Measurements from ENCODE around the gene MTMR10. TPM values are rescaled to one million over a fixed set of nuclear protein-coding genes. Genes with fewer than 3 reads are reported as not detected.

MTMR10 gene
- total RNA-seq, 1 donor from 2014 or later: 34.8 TPM

DNA sequence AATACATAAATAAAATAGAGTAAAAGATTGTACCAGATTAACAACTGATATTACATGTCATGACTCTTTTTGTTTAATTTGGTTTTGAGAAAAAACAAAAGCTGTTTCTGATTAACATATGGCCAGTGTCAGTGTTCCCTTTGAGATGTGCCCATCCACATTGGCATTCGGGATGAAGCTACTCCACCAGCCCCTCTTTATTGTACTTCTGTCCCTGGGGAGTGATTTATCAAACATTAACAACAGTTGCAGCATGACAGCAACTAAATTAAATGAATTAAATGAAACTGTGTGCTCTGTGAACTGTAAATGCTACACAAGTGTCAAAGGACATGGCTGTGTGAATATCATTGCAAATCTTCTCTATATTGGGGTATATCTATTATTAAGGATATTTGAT lies 25.9 kb upstream of the MTMR10 start:
- no peak for DNase-seq
- intact Hi-C loops (cut with micrococcal nuclease): no loop called here

DNA sequence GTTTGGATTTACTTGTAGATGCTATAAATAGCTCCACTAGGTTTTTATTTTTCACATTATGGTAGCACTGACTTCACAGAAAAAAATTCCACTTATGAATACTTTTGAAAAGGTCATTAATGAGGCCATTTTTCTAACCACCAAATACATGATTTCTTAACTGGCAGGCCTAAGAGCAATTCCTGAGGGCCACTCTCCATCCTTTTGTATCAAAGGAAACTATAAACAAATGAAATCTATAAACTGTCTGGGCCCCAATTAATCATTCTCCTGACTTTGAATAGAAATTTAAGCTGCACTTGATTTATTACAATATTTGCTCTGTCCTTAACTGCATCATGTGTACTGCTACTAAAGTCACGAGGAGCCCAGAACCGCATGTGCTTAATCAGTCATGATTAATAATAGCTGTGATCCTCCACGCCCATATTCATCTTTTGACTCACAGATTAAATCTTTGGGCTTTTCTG lies 25.1 kb upstream of the MTMR10 start:
- no peak for ATAC-seq
- DNase-seq: no peak
- intact Hi-C loops (cut with micrococcal nuclease): no loop called here

More for the DNA sequence above, 25.9 kb upstream of the MTMR10 start:
- ATAC-seq: no peak

DNA sequence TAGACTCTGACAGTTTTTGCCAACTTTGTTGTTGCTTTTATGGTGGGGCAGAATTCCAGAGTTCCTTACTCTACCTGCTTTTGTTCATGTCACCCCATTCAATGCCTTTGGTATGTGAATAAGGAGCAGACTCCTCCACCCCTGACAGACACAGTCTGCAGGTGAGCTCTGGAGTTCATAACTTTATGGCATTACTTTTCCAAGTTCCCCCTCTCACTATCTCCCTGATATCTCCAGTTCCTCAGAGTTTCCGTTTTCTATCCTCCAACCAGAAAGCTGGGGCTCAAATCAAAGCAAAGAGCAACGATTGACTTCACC lies 23.1 kb upstream of the MTMR10 start:
- ATAC-seq (no peak), DNase-seq (no peak)
- intact Hi-C loops (cut with micrococcal nuclease): no loop called here

DNA sequence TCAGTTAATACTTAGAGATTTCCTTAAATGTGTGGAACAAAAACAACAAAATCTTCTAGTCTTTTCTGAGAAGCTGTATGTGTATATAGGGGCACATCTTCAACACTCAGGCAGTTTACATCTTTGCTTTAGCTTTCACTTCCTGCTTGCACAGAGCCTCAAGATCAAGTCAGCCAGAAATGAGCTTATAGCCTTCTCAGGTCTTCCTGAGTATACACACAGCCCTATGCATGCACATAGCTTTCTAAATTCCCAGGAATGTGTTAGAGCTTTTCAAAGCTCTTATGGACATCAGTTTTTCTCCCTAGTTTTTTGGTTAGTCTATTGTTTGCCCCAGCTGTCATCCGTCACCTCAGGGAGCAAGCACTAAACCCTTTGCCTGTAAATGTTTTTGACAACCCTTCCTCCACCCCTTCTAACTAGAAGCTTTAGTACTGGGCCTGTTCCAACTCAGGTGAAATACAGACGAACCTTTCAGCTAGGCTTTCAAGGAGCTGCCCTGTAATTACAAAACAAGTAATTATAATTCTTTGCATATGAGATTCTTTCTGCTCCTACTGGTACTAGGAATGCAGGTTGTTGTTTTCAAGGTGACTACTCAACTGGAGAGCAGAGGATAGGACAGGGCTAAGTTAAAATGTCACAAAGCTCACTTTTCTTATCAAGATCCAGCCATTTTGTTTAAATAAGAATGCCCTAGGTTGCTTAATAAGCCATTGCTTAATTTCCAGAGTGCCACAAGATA lies 22.6 kb upstream of the MTMR10 start:
- intact Hi-C loops (cut with micrococcal nuclease): no loop called here
- ATAC-seq (no peak), DNase-seq (no peak)

DNA sequence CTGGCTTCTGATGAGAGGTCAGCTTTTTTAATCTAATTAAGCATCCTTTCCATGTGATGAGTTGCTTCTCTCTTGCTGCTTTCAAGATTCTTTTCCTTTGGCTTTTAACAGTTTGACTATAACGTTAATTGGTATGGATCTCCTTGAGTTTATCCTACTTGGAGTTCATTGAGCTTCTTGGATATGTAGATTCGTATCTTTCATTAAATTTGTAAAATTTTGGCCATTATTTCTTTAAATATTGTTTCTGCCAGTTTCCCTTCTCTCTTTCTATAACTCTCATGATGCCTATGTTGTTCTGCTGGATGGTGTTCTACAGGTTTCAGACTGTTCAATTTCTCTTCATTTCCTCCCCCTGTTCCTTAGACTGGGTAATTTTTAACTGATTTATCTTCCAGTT lies 21.0 kb upstream of the MTMR10 start:
- ATAC-seq (no peak), DNase-seq (no peak)

DNA sequence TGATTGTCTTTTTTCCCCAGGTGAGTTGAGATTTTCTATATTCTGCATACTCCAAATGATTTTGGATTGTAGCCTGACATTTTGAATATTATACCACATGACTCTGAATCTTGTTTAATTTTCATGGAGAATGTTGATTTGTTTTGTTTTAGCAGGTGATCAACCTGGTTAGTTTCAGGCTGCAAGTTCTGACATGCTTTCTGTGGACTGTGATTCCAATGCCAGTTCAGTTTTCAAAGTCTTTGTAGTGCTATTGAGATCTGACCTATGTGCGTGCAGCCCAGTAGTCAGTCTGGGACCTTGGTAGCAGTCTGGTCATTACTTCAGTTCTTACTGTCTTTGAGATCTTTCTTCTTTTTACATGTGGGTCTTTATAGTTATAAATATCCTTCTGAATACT lies 18.6 kb upstream of the MTMR10 start:
- ATAC-seq: no peak
- intact Hi-C loops (cut with micrococcal nuclease): no loop called here
- DNase-seq: no peak

More for the DNA sequence above, 21.0 kb upstream of the MTMR10 start:
- intact Hi-C loops (cut with micrococcal nuclease): no loop called here

DNA sequence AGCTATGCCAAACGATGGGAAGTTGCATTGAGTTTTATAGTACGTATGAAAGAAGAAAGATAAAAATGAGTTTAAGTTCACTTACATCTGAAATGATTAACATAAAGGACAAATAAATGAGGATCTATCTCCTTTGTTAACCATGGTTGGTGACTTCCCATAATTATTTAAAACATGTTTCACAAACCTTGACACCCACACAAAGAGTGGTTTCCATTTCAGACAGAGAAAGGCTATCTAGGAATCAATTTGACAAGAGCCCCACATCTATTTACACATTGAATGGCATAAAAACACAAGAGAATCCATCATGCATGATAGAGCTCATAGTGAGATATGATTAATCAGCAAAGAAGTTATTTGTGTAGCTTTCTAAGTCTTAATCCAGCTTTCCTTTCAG lies 14.2 kb upstream of the MTMR10 start:
- ATAC-seq (no peak), DNase-seq (no peak)
- intact Hi-C loops (cut with micrococcal nuclease): no loop called here

DNA sequence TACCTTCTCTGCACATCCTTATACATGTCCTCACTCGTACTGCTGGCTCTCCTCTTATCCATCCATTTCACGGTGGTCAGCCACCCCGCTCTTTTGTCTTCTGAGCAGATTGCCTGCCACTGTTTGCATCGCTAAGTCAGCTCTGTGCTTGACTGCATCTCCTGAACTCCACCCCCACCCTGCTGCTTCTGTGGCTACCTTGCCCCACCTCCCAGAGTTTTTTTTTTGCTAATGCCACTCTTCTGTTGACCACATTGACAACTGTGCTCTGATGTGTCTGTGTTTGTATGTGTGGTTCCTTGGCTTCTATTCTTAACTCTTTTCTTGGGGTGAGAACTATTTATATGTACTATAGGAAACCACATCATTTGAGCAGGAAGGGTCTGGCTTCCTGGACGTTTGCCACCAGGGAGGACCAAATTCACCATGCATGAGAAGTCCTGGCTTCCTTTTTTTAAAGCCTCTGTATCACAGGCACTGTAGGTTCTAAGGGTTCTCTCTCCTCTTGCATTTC lies 12.8 kb upstream of the MTMR10 start:
- intact Hi-C loops (cut with micrococcal nuclease): no loop called here
- peak; percentile 77 for ATAC-seq
- peak; percentile 43 for DNase-seq

DNA sequence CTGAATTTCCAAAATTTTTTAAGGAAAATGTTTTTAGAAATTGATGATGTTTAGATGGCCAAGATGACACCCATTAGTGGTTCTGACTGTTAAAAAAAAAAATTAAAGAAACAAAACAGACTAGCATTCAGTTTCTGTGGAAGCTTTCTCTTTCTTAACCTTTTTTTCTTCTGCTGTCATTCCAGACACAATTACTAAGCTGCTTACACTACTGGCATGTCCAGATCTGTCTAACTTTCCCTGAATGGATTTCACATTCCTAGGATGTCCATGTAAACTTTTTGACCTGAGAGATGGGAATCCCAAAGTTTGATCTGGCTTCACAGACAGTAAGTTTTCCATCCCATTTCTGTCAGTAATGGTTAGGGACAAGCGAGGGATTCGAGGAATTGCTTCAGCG lies 10.3 kb upstream of the MTMR10 start:
- intact Hi-C loops (cut with micrococcal nuclease): no loop called here

DNA sequence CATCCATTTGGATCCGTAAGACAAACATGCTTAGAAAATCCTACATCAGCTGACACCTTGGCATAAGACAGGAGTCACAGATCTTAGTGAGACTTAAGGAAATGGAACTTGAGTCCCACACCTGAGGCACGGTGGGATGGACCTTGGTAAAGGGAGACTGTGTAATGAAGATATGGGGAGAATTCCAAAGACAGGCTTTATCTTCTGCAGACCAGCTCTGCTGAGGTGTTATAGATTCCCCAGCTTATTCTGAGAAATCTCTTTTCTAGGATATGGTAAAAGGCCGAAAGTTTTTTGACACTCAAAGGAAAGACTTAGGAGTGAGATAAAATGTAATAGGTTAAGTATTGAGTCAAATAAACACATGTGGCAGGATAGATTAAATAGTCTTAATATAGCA lies 8.3 kb upstream of the MTMR10 start:
- intact Hi-C loops (cut with micrococcal nuclease): no loop called here

More for the DNA sequence above, 10.3 kb upstream of the MTMR10 start:
- ATAC-seq (no peak), DNase-seq (no peak)

DNA sequence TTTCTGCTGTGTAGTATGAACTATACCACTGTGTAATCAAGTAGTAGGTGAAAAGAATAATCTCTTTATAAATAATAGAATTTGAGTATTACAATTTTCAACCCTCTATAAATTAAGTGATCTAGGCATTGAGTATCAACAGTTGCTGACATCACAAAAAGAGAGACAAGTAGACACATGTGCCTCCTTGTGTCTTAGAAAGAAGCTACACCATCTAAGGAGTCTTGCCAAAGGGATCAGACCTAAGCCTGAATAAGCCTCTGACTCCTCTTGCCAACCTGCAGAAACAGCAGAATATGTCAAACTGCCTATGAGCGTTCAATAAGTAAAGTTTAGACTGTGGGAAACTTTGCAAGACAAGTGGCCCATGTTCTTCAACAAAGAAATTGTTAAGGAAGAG lies 5.8 kb upstream of the MTMR10 start:
- intact Hi-C loops (cut with micrococcal nuclease): no loop called here
- no peak for ATAC-seq
- DNase-seq: no peak

More for the DNA sequence above, 8.3 kb upstream of the MTMR10 start:
- ATAC-seq: no peak
- DNase-seq: no peak

DNA sequence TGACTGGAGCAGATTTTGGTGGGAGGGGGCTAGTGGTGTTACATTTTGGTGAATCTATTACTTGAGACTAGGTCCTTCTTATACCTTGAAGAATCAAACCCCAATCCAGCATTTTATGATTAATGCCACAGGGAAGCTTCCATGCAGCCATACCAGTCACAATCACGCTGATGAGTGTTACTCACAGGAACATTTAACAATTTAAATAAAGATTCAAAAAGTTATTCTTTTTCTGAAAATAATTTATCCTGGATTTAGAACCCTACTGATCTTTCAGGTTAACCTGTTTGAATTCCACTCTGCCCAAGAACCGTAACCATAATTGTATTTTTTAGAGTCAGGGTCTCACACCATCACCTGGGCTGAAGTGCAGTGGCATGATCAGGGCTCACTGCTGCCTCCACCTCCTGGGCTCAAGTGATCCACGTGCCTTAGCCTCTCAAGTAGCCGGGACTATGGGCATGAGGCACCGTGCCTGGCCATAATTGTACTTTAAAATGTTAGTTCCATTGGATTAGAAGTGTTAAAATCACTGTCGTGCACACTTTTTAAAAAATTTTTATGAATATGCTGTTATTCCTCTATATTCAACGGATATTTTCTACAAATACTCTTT lies 929 bp upstream of the MTMR10 start:
- ATAC-seq (no peak), DNase-seq (no peak)
- intact Hi-C loops (cut with micrococcal nuclease): no loop called here

DNA sequence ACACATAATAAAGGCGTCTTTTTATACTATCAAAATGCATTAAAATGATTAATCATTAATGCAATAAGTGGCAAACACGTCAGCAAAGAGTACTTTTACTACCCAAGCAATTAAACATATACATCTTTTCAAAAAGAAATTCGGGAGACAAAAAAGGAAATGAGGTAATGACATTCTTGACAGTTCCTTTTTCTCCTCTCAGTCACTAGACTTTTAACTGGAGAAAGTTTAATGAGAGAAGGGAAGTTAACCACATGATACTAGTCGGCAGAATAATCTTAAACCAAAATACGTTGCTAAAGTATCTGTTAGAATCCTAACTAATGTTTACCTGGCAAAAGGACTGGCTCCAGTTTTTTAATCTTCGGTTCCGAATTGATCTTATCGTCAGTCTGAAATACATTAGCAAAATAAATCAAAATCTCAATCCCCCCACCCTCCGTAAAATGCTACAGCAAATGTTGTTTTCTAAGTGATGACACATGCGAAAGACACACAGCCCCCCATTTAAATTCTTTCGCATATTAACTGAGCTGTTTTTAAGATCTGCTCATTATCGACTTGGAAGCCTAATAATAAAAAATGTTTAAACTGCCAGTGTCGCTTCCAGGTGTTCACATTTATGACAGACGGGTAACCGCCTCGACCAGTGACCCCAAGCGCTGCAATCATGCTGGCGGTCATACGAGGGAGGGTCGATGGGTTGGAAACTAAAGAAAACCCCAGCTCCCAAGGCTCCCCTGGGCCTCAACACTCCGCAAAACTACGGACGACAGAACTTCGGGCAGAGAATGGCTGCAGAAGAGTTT lies 778 bp downstream of the MTMR10 start:
- peak; percentile 9 for ATAC-seq
- intact Hi-C loops (cut with micrococcal nuclease): no loop called here
- no peak for DNase-seq

DNA sequence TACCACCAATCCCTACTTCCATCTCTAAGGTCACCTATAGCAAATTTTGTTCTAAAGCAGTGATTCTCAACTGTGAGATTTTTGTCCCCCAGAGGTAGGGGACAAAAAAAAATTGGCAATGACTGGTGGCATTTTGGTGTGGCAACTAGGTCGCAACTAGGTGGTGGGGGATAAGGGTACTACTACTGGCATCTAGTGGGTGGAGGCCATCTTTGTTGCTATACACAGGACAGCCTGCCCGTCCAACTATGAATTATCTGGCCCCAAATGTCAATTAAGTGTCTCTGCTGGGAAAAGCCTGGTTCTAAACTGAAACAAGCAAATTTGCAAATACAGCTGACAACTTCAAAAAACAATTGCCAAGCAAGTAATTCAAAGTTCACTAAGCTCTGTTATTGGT lies 1.4 kb downstream of the MTMR10 start:
- ATAC-seq (no peak), DNase-seq (no peak)
- intact Hi-C loops (cut with micrococcal nuclease): no loop called here

DNA sequence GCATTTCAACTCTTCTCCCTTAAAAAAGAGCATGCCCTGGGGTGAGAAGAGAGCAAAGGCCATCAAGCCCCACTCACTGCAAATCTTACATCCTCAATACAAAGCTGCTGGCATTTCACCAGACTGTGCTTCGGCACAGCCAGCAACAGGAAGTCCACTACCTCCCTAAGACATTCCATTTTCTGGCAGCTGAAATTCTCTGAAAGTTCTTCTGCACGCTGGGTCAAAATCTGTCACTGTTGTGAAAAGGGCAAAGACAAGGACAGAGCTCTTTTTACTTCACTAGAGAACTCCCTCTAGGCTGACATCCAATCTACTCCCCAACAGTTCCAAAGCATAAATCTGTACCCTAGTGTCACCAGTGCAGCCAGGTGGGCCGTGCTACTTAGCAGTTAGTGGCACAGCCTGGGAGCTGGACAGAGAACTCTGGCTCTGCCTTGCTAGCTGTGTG lies 6.3 kb downstream of the MTMR10 start:
- ATAC-seq: peak; percentile 79
- no peak for DNase-seq
- intact Hi-C loops (cut with micrococcal nuclease): no loop called here

DNA sequence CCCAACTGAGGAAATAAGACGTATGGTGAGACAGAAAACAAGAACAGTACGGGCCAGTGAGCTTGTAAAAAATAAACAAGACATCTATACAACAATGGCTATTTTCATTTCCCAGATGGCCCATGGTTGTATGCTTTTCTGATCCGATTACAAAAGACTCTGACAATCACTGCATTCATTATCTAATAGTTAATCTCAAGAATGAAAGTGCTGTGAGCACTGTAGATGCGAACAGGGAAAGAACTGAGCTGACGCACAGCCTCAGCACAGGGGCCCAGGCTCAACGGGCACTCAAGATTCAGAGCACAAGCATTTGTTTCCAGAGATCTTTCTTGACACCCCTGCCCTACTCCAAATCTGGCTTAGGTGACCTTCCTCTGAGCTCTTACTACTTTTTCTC lies 6.9 kb downstream of the MTMR10 start:
- intact Hi-C loops (cut with micrococcal nuclease): no loop called here
- DNase-seq: no peak
- ATAC-seq: peak; percentile 29

DNA sequence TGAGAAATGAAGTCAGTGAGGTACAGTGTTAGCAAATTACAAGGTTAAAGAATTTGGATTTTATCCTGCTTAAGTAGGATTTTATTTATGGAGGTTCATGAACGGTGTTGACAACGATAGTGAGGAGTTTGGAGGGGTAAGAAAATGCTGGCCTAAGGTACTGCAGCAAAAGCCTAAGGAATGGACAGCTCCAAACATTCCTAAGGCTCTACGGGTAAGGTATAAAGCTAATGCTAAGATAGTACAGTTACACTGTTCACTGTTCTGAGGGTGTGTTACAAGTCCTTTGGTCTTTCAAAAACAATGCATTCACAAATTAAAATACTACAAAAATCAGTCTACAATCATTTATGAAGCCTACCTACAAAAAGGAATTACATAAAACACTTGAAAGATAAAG lies 7.3 kb downstream of the MTMR10 start:
- ATAC-seq: peak; percentile 25
- intact Hi-C loops (cut with micrococcal nuclease): no loop called here
- no peak for DNase-seq

DNA sequence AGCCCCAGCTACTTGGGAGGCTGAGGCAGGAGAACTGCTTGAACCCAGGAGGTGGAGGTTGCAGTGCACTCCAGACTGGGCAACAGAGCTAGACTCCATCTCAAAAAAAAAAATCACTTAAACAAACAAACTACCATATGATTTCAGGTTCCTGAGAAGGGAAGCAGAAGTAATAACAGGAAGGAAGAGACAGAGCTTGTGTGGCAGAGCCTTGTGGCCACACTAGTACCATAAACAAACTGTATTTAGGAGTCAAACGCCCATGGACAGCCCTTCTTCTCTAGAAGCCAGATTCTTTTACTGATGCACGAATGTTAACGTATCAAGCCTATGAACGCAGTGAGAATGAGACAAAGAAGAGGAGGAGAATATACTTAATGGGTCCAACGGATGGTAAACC lies 12.0 kb downstream of the MTMR10 start:
- intact Hi-C loops (cut with micrococcal nuclease): no loop called here
- peak; percentile 34 for ATAC-seq

DNA sequence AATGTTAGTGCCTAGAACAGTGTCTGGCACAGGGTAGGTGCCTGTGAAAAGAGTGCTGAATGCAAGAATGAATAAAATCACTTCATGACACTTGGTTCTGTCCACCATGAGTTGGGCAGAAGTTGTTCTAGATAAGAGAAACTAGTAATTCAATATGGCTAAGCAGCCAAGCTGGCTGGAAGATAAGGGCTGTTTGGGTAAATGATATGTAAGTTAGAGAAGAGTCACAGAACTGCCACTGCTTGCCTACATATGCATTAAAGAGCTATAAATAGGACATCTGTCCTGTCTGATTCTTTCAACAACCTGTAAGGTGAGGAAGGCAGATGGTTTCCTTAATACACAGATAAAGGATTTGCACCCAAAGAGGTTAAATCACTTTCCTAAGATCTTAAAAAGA lies 13.1 kb downstream of the MTMR10 start:
- ATAC-seq: peak; percentile 45
- intact Hi-C loops (cut with micrococcal nuclease): no loop called here

More for the DNA sequence above, 12.0 kb downstream of the MTMR10 start:
- no peak for DNase-seq

DNA sequence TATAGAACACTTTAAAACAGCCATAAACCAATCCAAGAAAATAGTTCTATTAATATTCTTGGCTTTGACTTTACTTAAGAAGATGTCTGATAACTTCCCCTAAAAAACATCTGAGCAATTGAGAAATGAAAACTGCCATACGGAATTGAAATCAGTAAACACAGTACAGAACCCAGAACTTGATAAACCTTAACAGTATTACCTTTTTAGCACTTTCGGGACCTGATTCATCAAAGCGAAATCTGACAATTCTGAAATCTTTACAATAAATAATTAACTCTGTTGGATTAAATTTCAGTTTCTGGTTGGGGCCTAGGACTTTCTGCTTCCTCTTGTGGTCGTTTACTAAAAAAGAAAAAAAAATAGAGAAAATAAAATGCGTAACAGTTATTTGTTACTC lies 17.3 kb downstream of the MTMR10 start:
- intact Hi-C loops (cut with micrococcal nuclease): no loop called here
- ATAC-seq: no peak
- DNase-seq: no peak

More for the DNA sequence above, 13.1 kb downstream of the MTMR10 start:
- DNase-seq: no peak

Data from left ventricle myocardium superior (tissue), 1 donor.